ENCODE data around the gene NAT16. TPM values are rescaled to one million over a fixed set of nuclear protein-coding genes. Genes with fewer than 3 reads are reported as not detected.
A peak's percentile ranks its signal among the peaks of the same experiment; 100 is the strongest.

Gene NAT16
- total and polyA plus RNA-seq, 2 of the 8 experiments (the other 6 are each of a cell fraction or from before 2014, with no cell fraction given): 0.26 to 0.84 TPM

DNA sequence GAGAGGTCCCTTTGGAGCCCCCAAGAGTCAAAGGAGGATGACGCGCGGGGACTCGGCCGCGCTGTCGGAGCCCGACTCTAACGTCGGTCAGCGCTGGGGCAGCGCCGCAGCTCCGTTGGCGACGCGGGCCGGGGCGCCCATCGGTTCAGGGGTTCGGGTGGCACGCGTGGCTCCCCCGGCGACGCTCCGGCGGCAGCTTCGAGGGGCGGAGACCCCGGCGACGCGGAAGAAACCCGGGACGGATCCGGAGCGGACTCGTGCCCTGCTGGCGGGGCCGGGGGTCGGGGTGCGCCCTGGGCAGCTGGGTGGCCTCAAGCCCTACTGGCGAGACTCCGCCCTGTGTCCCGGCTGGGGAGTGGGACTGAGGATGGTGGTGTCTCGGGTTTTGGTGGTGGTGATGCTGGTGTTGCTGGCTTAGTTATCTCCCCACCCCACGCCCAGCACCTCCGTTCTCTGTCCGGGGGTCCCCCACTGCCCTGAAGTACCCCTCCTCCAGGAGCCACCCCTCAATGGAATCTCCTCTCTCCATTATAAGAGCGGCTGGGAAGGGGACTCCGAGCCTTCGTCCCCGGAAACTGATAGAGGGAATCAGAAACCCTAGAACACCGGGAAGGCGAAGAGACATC lies at the start of gene NAT16 (continued):
- TF ChIP-seq RNF2 (IDR thresholded peaks at IDR 0.05; ENCODE audit: borderline replicate concordance, low read depth, low read length, missing control alignments, poor library complexity, severe bottlenecking) (peak; percentile 40), CREB1 (IDR thresholded peaks at IDR 0.05) (peak; percentile 56), JUND (IDR thresholded peaks at IDR 0.05; ENCODE audit: low read length) (no peak), CHD7 (IDR thresholded peaks at IDR 0.05; ENCODE audit: insufficient replicate concordance, low read length) (no peak), EZH2 (IDR thresholded peaks at IDR 0.05; ENCODE audit: low read depth, low read length, severe bottlenecking) (peak; percentile 77), SP1 (IDR thresholded peaks at IDR 0.05; ENCODE audit: low read depth, low read length) (peak; percentile 67; the same call in 1 of the 2 replicates), GABPA (IDR thresholded peaks at IDR 0.05; ENCODE audit: borderline replicate concordance, insufficient read depth, low read length) (peak; percentile 21; the same call in 1 of the 2 replicates), CHD2 (IDR thresholded peaks at IDR 0.05; ENCODE audit: low read length) (no peak), KDM5A (IDR thresholded peaks at IDR 0.05; ENCODE audit: low read length) (no peak), KDM4A (IDR thresholded peaks at IDR 0.05; ENCODE audit: low read depth, low read length, severe bottlenecking) (peak; percentile 70)

Measured in H1 (cell line).